ENCODE data around the gene TTC33.

- TF ChIP-seq POLR2A (IDR thresholded peaks at IDR 0.05): no peak
- no peak for TF ChIP-seq CTCF (IDR thresholded peaks at IDR 0.05)
- no peak for TF ChIP-seq EP300 (IDR thresholded peaks at IDR 0.05; ENCODE audit: low read depth)
These were observed 270.5 kb downstream of the TTC33 start for GRCh38 chr5:40485021-40485998.
